HepG2 (cell line): ENCODE data around the gene SSH3. TPM values are rescaled to one million over a fixed set of nuclear protein-coding genes. Genes with fewer than 3 reads are reported as not detected.

ENCODE experiments used
- DMAP1 ChIP-seq: IDR thresholded peaks from 2 replicates; pipeline ENCODE4 v1.6.1; 2016
- HOXA5 ChIP-seq: sonication (generic); formaldehyde crosslinking; IDR thresholded peaks from 2 replicates; pipeline ENCODE4 v1.4.0; 2020; ENCODE audit warnings: missing genetic modification reagents
- KDM5A ChIP-seq: fragments of 200-600 bp; sonication (generic); IDR thresholded peaks from 2 replicates; pipeline ENCODE4 v1.7.0; 2018; ENCODE audit warnings: antibody characterized with exemption, mild to moderate bottlenecking, low read length, borderline replicate concordance
- ZNF224 ChIP-seq: sonication (generic); formaldehyde crosslinking; IDR thresholded peaks from 2 replicates; pipeline ENCODE4 v1.5.0; 2020; ENCODE audit warnings: mild to moderate bottlenecking, missing genetic modification reagents
- ZNF484 ChIP-seq: sonication (generic); formaldehyde crosslinking; IDR thresholded peaks from 2 replicates; pipeline ENCODE4 v1.5.1; 2020; ENCODE audit warnings: mild to moderate bottlenecking, low read depth, missing genetic modification reagents, borderline replicate concordance
- ZNF761 ChIP-seq: sonication (generic); formaldehyde crosslinking; conservative IDR thresholded peaks from 2 replicates; pipeline ENCODE4 v1.4.0; 2020; ENCODE audit warnings: mild to moderate bottlenecking, missing genetic modification reagents
- polyA plus RNA-seq, 8 experiments: library from polyadenylated mRNA; depleted of rRNA in 3 of 8; stranded (reverse) in 7 of 8; unstranded in 1 of 8; fragments of >200 nt; fragmentation: Illumina TruSeq in 4 of 8; extraction: Trizol in 4 of 8; gene quantifications; 2 replicates each; pipeline versions ENCODE4 v1.2.1 to v1.2.3, GENCODE V29; 2011 to 2016; ENCODE audit warnings: low read depth in 4 of 8, missing spikeins in 1 of 8, mixed read lengths in 1 of 8; ENCODE audit not compliant: insufficient read depth in 1 of 8
- total RNA-seq, 5 experiments: library from RNA; depleted of rRNA; stranded (reverse); fragments of >200 nt; fragmentation: Illumina TruSeq; extraction: Trizol; gene quantifications; 2 replicates each; pipeline ENCODE4 v1.2.3, GENCODE V29; 2016; ENCODE audit warnings: low read depth in 1 of 5
- TF ChIP-seq, protein P1 (sequence below): sonication (generic); formaldehyde crosslinking; IDR thresholded peaks from 2 replicates; pipeline ENCODE4 v1.4.0; 2020; ENCODE audit warnings: missing genetic modification reagents
- TF ChIP-seq, protein P2 (sequence below): sonication (generic); formaldehyde crosslinking; IDR thresholded peaks from 2 replicates; pipeline ENCODE4 v1.4.0; 2020; ENCODE audit warnings: mild to moderate bottlenecking, missing genetic modification reagents, borderline replicate concordance

The SSH3 gene
- total and polyA plus RNA-seq, 2 of the 13 experiments (the other 11 are each of a cell fraction or from before 2014, with no cell fraction given) = 12.4 to 18.8 TPM

DNA sequence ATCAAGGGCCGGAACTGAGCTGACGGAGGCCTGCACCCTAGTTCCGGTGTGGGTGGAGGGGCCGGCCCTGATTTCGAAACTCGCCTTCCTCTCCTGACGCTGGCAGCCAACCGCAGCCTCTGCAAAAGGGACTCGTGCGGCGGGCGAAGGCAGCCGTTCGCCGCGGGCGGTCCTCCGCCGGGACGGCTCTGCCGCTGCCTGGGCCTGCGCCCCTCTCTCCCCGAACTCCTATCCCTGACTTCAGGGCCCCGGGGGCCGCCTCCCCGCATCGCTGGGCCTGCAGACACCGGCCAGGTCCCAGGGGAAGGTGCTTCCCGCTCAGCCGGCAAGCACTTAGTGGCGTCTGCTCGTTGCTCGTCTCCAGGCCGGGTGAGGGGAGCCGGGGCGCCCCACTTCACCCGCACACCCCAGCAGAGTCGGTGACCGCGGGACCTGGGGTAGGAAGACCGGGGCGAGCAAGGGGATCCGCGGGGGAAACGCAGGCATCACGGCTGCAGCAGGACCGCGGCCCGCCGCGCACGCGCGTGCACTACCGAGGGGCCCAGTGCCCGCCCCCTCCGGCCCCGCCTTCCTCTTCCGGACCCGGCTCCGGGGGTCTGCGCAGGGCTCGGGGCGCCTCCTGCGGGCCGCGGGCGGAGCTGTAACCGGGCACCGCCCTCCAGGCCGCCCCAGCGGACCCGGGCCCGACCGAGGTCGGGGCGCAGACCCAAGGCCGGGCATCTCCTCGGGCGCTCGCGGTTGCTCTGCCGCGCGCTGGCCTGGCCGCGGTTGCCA, 14.7 kb upstream of the SSH3 start (continued):
- TF ChIP-seq, protein P1, sequence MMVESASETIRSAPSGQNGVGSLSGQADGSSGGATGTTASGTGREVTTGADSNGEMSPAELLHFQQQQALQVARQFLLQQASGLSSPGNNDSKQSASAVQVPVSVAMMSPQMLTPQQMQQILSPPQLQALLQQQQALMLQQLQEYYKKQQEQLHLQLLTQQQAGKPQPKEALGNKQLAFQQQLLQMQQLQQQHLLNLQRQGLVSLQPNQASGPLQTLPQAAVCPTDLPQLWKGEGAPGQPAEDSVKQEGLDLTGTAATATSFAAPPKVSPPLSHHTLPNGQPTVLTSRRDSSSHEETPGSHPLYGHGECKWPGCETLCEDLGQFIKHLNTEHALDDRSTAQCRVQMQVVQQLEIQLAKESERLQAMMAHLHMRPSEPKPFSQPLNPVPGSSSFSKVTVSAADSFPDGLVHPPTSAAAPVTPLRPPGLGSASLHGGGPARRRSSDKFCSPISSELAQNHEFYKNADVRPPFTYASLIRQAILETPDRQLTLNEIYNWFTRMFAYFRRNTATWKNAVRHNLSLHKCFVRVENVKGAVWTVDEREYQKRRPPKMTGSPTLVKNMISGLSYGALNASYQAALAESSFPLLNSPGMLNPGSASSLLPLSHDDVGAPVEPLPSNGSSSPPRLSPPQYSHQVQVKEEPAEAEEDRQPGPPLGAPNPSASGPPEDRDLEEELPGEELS = peak; percentile 78
- TF ChIP-seq KDM5A = peak; percentile 60; the same call in 1 of the 2 replicates
- TF ChIP-seq ZNF484 (CRISPR knock-in tag) = peak; percentile 81; the same call in 1 of the 2 replicates
- TF ChIP-seq ZNF224 (CRISPR knock-in tag) = 0 out of 2 replicates have a peak, but pooled peaks have one; percentile 8
- peak; percentile 75; the same call in 1 of the 2 replicates for TF ChIP-seq HOXA5 (CRISPR knock-in tag)
- TF ChIP-seq, protein P2, sequence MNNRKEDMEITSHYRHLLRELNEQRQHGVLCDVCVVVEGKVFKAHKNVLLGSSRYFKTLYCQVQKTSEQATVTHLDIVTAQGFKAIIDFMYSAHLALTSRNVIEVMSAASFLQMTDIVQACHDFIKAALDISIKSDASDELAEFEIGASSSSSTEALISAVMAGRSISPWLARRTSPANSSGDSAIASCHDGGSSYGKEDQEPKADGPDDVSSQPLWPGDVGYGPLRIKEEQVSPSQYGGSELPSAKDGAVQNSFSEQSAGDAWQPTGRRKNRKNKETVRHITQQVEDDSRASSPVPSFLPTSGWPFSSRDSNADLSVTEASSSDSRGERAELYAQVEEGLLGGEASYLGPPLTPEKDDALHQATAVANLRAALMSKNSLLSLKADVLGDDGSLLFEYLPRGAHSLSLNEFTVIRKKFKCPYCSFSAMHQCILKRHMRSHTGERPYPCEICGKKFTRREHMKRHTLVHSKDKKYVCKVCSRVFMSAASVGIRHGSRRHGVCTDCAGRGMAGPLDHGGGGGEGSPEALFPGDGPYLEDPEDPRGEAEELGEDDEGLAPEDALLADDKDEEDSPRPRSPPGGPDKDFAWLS = 0 out of 2 replicates have a peak, but pooled peaks have one; percentile 64
- TF ChIP-seq ZNF761 (CRISPR knock-in tag) = peak; percentile 66
- TF ChIP-seq DMAP1 (CRISPR knock-in tag) = peak; percentile 94
